GM12878 (cell line): ENCODE results near the gene RBM26.

ENCODE experiments used
- CHD4 ChIP-seq: fragments of 200-600 bp; sonication (generic); IDR thresholded peaks from 2 replicates; pipeline ENCODE4 v1.6.1; 2016; ENCODE audit warnings: mild to moderate bottlenecking
- POLR2A ChIP-seq: IDR thresholded peaks from 2 replicates; pipeline ENCODE4 v1.6.1; 2011; ENCODE audit warnings: low read depth, mild to moderate bottlenecking, low read length
- POLR2AphosphoS5 ChIP-seq: IDR thresholded peaks from 2 replicates; pipeline ENCODE4 v1.6.1; 2011; ENCODE audit warnings: mild to moderate bottlenecking, low read length, inconsistent platforms

GRCh38 chr13:79387853-79388252 is 18.2 kb downstream of the RBM26 start:
- TF ChIP-seq POLR2A = no peak
- no peak for TF ChIP-seq CHD4
- TF ChIP-seq POLR2AphosphoS5 = no peak
